Measurements from ENCODE around the gene RPS6KA2. TPM values are rescaled to one million over a fixed set of nuclear protein-coding genes. Genes with fewer than 3 reads are reported as not detected.

The RPS6KA2 gene
- total RNA-seq, 2 experiments from 2014 or later = 9.3 to 10.9 TPM

- ChIA-PET POLR2A (no interaction called here), CTCF (interaction anchor here (1.4 kb wide), 1 partner anchor 12 kb away, joined by 5 read pairs; no protein-coding TSS in a partner anchor)
- ATAC-seq (no peak), DNase-seq (no peak)
- Mint-ChIP-seq H3K4me3 (no peak overlapping the region), H3K4me1 (peaks cover 83% of the 10 kb centered on the region), H3K27ac (no peak overlapping the region), H3K36me3 (ENCODE audit: low read depth) (peaks cover 17% of the 10 kb centered on the region), H3K27me3 (no peaks in the 10 kb centered on the region), H3K9me3 (ENCODE audit: low read depth) (peaks cover 10% of the 10 kb centered on the region)
- intact Hi-C loops (cut with DNase I, micrococcal nuclease) = no loop called here
These were observed 213.5 kb downstream of the RPS6KA2 start for GRCh38 chr6:166413491-166413951.

- peaks cover 17% of the 10 kb centered on the region for H3K36me3 Mint-ChIP-seq (ENCODE audit: low read depth)
- H3K9me3 Mint-ChIP-seq (ENCODE audit: low read depth) = peaks cover 10% of the 10 kb centered on the region
- intact Hi-C loops (cut with DNase I, micrococcal nuclease) = no loop called here
- peaks cover 78% of the 10 kb centered on the region for H3K4me1 Mint-ChIP-seq
- CTCF ChIA-PET = no interaction called here
- DNase-seq = no peak
- H3K27ac Mint-ChIP-seq = no peak overlapping the region
- H3K27me3 Mint-ChIP-seq = no peaks in the 10 kb centered on the region
- no peak for ATAC-seq
- POLR2A ChIA-PET = no interaction called here
- H3K4me3 Mint-ChIP-seq = no peak overlapping the region
These were observed 214.1 kb downstream of the RPS6KA2 start for GRCh38 chr6:166412911-166413384.

GRCh38 chr6:166412156-166412910 is 214.7 kb downstream of the RPS6KA2 start:
- no peak for DNase-seq
- Mint-ChIP-seq H3K27me3 (no peaks in the 10 kb centered on the region), H3K4me3 (no peak overlapping the region), H3K36me3 (ENCODE audit: low read depth) (peaks cover 15% of the 10 kb centered on the region), H3K4me1 (peaks cover 71% of the 10 kb centered on the region), H3K9me3 (ENCODE audit: low read depth) (peaks cover 10% of the 10 kb centered on the region), H3K27ac (peak overlapping the region; percentile 70)
- POLR2A ChIA-PET = no interaction called here
- CTCF ChIA-PET = interaction anchor here (1.2 to 1.6 kb wide), 3 partner anchors 10 to 99 kb away, joined by 4 to 6 read pairs (median 5); no protein-coding TSS in a partner anchor
- no peak for ATAC-seq
- intact Hi-C loops (cut with DNase I, micrococcal nuclease) = no loop called here

GRCh38 chr6:166411721-166412151 is 215.3 kb downstream of the RPS6KA2 start:
- Mint-ChIP-seq H3K9me3 (ENCODE audit: low read depth) (peaks cover 9% of the 10 kb centered on the region), H3K27ac (peak overlapping the region; percentile 70), H3K4me1 (peaks cover 65% of the 10 kb centered on the region), H3K4me3 (peak overlapping the region; percentile 10), H3K27me3 (no peaks in the 10 kb centered on the region), H3K36me3 (ENCODE audit: low read depth) (peaks cover 14% of the 10 kb centered on the region)
- intact Hi-C loops (cut with DNase I, micrococcal nuclease) = no loop called here
- CTCF ChIA-PET = interaction anchor here (0.5 to 1.6 kb wide), 4 partner anchors 9 to 99 kb away, joined by 3 to 6 read pairs (median 4); no protein-coding TSS in a partner anchor
- ATAC-seq (peak; percentile 57), DNase-seq (peak; percentile 52)
- POLR2A ChIA-PET = no interaction called here

GRCh38 chr6:166411271-166411670 is 215.8 kb downstream of the RPS6KA2 start:
- intact Hi-C loops (cut with DNase I, micrococcal nuclease) = no loop called here
- no peaks in the 10 kb centered on the region for H3K27me3 Mint-ChIP-seq
- H3K4me3 Mint-ChIP-seq = peak overlapping the region; percentile 10
- peaks cover 61% of the 10 kb centered on the region for H3K4me1 Mint-ChIP-seq
- peak overlapping the region; percentile 70 for H3K27ac Mint-ChIP-seq
- peaks cover 10% of the 10 kb centered on the region for H3K36me3 Mint-ChIP-seq (ENCODE audit: low read depth)
- ATAC-seq (peak; percentile 21), DNase-seq (no peak)
- ChIA-PET CTCF (interaction anchor here (0.5 to 2.0 kb wide), 8 partner anchors 9 to 191 kb away, joined by 3 to 16 read pairs (median 4); no protein-coding TSS in a partner anchor), POLR2A (no interaction called here)
- peaks cover 4% of the 10 kb centered on the region for H3K9me3 Mint-ChIP-seq (ENCODE audit: low read depth)

- ATAC-seq (no peak), DNase-seq (no peak)
- intact Hi-C loops (cut with DNase I, micrococcal nuclease) = no loop called here
- CTCF ChIA-PET = interaction anchor here (0.7 to 2.0 kb wide), 6 partner anchors 10 to 100 kb away, joined by 3 to 16 read pairs (median 4); no protein-coding TSS in a partner anchor
- Mint-ChIP-seq H3K27ac (peak overlapping the region; percentile 21), H3K4me1 (peaks cover 53% of the 10 kb centered on the region), H3K4me3 (no peak overlapping the region), H3K27me3 (no peaks in the 10 kb centered on the region), H3K36me3 (ENCODE audit: low read depth) (peaks cover 3% of the 10 kb centered on the region), H3K9me3 (ENCODE audit: low read depth) (no peaks in the 10 kb centered on the region)
- POLR2A ChIA-PET = no interaction called here
These were observed 216.6 kb downstream of the RPS6KA2 start for GRCh38 chr6:166410426-166410935.

GRCh38 chr6:166408936-166409755 is 217.9 kb downstream of the RPS6KA2 start:
- no peak overlapping the region for H3K27ac Mint-ChIP-seq
- no peaks in the 10 kb centered on the region for H3K27me3 Mint-ChIP-seq
- no peak overlapping the region for H3K4me3 Mint-ChIP-seq
- no peak for DNase-seq
- POLR2A ChIA-PET = no interaction called here
- CTCF ChIA-PET = interaction anchor here (1.3 to 2.0 kb wide), 3 partner anchors 9 to 99 kb away, joined by 3 to 16 read pairs (median 3); no protein-coding TSS in a partner anchor
- intact Hi-C loops (cut with DNase I, micrococcal nuclease) = loop anchor here in 1 of 2 experiments (10.0 kb wide), 1 partner anchor 524 kb away; no protein-coding TSS in a partner anchor
- H3K9me3 Mint-ChIP-seq (ENCODE audit: low read depth) = no peaks in the 10 kb centered on the region
- H3K4me1 Mint-ChIP-seq = peaks cover 40% of the 10 kb centered on the region
- H3K36me3 Mint-ChIP-seq (ENCODE audit: low read depth) = no peaks in the 10 kb centered on the region
- ATAC-seq = no peak

GRCh38 chr6:166406197-166406596 is 220.9 kb downstream of the RPS6KA2 start:
- Mint-ChIP-seq H3K9me3 (ENCODE audit: low read depth) (no peaks in the 10 kb centered on the region), H3K4me1 (peaks cover 19% of the 10 kb centered on the region), H3K27me3 (no peaks in the 10 kb centered on the region), H3K36me3 (ENCODE audit: low read depth) (no peaks in the 10 kb centered on the region), H3K4me3 (no peak overlapping the region), H3K27ac (no peak overlapping the region)
- ATAC-seq (no peak), DNase-seq (no peak)
- ChIA-PET POLR2A (no interaction called here), CTCF (interaction anchor here (0.6 to 1.2 kb wide), 2 partner anchors 16 to 93 kb away, joined by 3 to 4 read pairs; no protein-coding TSS in a partner anchor)
- intact Hi-C loops (cut with DNase I, micrococcal nuclease) = loop anchor here in 1 of 2 experiments (10.0 kb wide), 1 partner anchor 521 kb away; no protein-coding TSS in a partner anchor

- H3K36me3 Mint-ChIP-seq (ENCODE audit: low read depth) = no peaks in the 10 kb centered on the region
These were observed 221.7 kb downstream of the RPS6KA2 start for GRCh38 chr6:166405386-166405785.

GRCh38 chr6:166402582-166403277 is 224.3 kb downstream of the RPS6KA2 start:
- intact Hi-C loops (cut with DNase I, micrococcal nuclease) = loop anchor here in 1 of 2 experiments (10.0 kb wide), 1 partner anchor 518 kb away; no protein-coding TSS in a partner anchor
- ChIA-PET CTCF (interaction anchor here (1.4 to 2.7 kb wide), 2 partner anchors 9 to 92 kb away, joined by 4 to 60 read pairs; partner anchors contain the start of gene PRR18), POLR2A (no interaction called here)
- Mint-ChIP-seq H3K27me3 (no peaks in the 10 kb centered on the region), H3K27ac (no peak overlapping the region), H3K36me3 (ENCODE audit: low read depth) (no peaks in the 10 kb centered on the region), H3K4me3 (no peak overlapping the region), H3K4me1 (peaks cover 3% of the 10 kb centered on the region), H3K9me3 (ENCODE audit: low read depth) (no peaks in the 10 kb centered on the region)
- DNase-seq (no peak), ATAC-seq (no peak)

More at GRCh38 chr6:166405386-166405785, 221.7 kb downstream of the RPS6KA2 start:
- H3K27me3 Mint-ChIP-seq = no peaks in the 10 kb centered on the region
- no peaks in the 10 kb centered on the region for H3K9me3 Mint-ChIP-seq (ENCODE audit: low read depth)
- ATAC-seq = no peak
- no peak for DNase-seq
- H3K4me1 Mint-ChIP-seq = peaks cover 11% of the 10 kb centered on the region
- ChIA-PET POLR2A (no interaction called here), CTCF (no interaction called here)
- no peak overlapping the region for H3K4me3 Mint-ChIP-seq
- intact Hi-C loops (cut with DNase I, micrococcal nuclease) = loop anchor here in 1 of 2 experiments (10.0 kb wide), 1 partner anchor 521 kb away; no protein-coding TSS in a partner anchor
- H3K27ac Mint-ChIP-seq = no peak overlapping the region

Data from activated CD4-positive, alpha-beta T cell treated with anti-CD3 and anti-CD28 coated beads for 36 hours (primary cell).